HG03039 (cell line): Measurements from ENCODE around the gene METTL23.
"Not testable (repeated sequence)": the region's sequence is repeated elsewhere in the genome, so short reads cannot be mapped to it uniquely, and the experiment has no call there.

Source experiments
- ATAC-seq: cut with Tn5 transposase; IDR thresholded peaks from one replicate; pipeline ENCODE4 v1.9.1; 2021; ENCODE audit warnings: mild to moderate bottlenecking, moderate library complexity; ENCODE audit not compliant: unreplicated experiment

Gene METTL23

DNA sequence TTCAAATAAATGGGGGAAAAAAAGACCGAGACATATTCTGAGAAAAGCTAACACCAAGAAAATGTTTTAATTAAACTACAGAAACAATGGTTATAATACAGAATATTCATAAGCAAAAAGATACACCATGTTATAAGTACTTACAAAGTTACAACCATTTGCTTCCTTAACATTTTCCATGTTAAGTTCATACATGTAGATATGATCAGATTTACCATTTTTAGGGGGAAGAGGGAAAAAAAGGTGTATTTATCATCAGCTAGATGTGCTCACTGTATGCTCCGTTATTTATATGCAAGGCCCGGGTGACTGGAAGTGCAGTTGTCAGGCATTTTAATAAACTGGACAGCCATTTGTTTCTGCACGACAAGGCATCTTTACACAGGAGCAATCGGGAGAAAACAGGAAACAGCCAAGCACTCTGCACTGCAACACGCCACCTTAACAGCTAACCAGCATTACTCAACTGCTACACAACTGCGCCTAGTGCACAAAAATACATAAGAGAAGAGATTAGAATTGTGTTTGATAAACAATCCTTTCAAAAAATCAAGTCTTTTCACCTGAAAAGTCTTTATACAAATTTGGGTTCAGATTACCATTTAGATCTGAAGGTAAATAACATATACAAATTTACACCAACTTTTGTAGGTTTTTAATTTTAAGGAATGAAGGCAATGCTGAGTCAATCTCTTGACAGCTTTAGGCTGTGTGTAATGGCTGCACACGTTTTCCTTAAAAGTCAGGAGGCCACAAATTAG lies 7.6 kb downstream of the METTL23 start:
- no peak for ATAC-seq

DNA sequence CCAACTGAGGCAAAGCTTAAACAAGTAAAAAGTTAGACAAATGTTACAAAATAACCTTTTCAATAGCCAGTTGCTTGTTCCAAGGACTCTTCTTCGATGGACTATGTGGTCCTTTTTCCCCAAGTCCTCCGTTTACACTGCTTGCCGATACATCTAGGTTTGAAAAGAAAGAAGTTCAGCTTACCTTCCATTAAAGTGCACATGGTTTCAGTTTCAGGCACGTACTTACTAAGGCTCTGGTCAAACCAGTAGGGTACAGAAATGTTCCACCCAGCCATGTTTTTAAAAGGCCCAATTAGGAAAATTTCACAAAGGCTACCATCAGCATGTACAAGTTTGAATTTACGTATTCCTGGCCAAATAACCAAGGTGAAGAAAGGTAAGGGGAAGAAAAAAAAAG lies 8.4 kb downstream of the METTL23 start:
- no peak for ATAC-seq

DNA sequence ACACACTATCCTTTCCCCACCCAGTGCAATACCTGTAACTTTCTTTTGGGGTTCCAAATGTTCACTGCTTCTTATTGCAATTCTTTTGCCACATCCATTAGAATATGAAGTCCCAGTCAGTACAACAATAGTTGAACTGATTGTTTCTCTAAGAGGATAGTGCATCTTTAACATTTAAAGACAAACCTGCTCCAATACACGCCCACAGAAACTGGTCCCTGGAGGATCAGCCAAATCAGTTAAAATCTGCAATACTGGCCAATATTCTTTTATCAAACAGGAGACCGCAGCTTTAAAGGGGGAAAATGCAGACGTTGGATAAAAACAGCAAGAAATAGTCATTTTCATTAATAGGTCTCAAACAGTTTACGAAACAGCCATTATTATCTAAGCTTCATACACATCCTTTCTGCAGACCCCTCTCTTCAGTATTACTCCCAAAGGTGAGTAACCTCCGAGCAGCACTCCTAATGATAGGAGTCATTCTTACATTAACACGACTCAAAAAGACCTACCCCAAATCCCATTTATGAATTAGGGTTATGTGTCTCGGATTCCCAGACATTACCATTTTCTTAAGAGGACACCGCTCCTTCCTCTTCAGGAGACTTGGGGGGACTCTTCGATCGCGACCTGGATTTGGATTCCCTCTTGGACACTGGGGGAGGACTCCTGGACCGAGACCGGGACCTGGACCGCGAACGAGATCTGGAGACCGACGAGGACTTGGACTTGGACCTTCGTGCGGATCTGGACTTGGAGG lies 9.1 kb downstream of the METTL23 start:
- no peak for ATAC-seq

DNA sequence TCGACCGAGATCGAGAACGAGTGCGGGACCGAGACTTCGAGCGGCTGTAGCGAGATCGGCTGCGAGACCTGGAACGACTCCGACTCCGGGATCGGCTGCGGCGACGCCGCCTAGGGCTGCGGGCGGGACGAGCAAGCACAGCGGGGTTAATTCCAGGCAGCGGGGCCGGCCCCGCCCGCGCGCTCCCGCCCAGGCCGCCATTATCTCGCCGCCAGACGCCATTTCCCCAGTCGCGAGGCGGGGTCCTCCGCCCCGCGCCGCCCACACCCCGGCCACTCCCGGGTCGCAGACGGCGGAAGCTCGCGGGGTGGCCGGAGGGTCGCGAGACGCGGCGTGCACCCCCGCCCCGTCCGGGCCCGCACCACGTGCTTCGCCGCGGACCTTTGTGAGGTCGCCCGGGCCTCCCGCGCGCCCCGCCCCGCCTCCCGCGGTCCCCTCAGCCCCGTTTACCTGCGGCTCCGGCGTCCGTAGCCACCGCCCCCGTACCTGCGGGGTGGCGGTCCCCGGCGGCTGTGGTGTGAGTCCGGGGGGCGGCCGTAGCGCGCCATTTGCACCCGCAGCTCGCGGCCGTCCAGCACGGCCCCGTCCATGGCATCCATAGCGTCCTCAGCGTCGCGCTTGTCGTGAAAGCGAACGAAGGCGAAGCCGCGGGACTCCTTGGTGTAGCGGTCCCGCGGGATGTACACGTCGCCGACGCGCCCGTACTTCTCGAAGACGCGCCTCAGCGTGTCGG lies 9.9 kb downstream of the METTL23 start:
- peak; percentile 17 for ATAC-seq

DNA sequence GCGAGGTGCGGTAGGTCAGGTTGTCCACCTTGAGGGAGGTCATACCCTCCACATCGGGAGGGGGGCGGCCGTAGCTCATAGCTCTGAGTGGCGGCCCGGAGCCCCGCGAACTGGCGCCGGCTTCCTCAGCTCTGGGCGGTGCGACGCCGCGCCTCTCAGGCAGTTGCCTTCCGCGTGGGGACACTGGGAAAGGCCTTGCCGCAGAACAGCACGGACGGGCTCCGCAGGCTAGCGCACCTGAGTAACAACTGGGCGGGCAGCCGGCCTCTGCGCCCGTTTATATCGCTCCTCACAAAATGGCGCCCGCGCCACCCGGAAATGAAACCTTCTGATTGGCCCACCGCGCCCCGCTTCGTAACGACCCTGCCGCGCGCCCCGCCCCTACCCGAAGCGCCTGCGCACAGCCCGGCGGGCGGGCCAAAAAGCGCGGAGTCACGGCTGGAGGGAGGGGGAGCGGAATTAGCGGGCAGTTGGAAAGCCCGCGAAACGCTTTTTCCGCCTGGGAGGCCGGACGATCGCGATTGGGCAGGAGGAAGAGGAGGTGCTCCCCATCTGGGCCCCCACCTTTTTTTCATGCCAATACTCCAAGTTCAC lies 10.5 kb downstream of the METTL23 start, which contains the start of gene SRSF2:
SRSF2 (minus strand) TSS at position 250 of the 594 bp plus-strand sequence; CDS start at position 79, 171 bp downstream.
- peak; percentile 65 for ATAC-seq

DNA sequence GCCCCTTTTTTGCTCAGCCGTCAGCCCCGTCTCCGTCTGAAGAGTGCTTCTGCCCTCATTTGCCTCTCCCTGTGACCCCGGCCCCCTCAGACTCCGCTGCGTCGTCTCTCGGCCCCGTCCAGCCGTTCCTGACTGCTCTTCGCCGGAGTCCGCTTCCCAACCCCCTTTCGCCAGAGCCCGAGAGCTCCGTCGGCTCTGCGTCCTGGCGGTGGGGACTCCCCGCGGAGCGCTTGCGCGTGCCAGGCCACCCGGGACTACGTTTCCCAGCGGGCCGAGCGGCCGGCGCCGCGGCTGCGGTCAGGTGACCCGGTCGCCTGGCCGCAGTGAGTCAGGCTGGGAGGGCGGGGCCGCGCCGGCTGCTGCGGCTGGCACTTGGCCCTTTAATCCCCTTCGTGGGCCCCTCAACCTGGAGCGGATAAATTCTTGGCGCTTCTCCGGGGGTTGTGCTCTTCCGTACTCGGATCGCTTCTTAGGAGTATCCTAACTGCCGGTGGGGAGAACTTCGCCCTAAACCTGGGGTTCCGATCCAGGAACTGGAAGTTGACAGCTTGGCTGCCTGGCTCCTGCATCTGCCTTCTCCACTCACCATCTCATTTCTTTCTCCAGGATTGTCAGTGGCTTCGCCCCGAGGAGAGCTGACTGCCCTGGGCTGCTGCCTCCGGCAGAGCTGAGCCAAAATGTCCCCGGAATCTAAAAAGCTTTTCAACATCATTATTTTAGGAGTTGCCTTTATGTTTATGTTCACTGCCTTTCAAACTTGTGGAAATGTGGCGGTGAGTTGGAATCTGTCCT lies 11.2 kb downstream of the METTL23 start, which contains the start of gene MFSD11:
MFSD11 (plus strand) TSS at position 444 of the 792 bp plus-strand sequence; CDS start at position 678, 234 bp downstream.
- ATAC-seq = peak; percentile 45

DNA sequence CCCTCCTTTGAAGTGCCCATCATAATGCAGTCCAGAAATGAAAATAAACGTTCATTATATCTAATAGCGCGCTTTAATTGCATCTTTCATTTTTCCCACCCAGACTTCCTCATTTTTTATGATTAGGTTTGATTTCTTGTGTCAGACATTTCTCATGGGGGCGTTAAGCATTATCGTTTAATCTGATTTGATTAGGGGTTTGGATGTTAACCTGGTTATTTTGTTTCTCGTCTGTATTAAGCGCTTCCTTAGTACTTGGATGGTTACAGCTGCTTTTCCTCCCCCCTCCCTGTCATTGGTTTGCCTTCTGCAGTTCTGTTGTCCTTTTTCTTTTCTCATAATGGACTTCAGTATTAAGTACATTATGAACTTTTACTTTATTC lies 11.8 kb downstream of the METTL23 start:
- ATAC-seq = no peak

DNA sequence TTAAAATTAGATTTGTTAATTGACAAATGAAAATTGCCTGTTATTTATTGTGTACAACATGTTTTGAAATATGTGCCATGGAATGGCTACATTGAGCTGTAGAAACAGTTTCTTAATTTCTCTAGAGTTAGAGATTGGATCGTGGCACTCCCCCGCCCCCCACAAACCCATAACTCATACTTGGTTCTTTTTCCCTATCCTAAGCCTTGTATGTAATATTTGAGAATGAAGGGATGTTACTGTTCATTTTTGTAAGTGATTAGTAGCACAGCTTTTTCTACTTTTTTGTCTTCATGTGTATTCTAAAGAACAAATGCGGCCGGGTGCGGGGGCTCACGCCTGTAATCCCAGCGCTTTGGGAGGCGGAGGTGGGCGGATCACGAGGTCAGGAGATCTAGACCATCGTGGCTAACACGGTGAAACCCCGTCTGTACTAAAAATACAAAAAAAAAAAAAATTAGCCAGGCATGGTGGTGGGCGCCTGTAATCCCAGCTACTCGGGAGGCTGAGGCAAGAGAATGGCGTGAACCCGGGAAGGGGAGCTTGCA lies 13.0 kb downstream of the METTL23 start:
- ATAC-seq = not testable (repeated sequence)

DNA sequence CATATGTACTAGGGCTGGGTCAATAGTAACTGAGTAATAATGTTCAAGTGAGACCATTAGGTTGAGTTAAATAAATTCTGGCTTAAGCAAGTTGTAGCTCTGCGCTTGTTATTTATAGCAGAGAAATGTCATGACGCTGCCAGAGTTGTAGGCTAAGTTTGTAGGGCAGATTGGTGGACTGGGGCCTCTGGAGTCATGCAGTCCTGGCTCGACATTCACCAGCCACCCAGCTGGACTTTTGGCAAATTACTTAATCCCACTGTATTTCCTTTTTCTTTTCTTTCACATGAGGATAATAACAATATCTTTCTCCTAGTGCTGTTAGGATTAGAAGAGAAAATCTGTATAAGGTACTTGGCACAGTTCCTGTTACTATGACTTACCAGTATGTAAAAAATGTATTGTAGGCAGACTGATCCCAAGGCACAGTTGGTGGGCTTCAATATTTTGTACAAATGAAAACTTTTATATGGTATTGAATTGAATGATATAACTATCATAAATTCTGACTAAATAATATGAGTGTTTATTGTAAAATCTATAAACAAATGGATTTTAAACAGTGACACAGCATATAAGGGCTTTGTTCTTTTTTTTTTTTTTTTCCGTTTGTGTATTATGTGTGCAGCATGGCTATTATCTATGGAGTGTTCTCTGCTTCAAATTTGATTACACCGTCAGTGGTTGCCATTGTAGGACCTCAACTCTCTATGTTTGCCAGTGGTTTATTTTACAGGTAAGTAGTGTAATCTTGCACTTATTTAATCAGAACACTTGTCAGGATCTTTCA lies 13.9 kb downstream of the METTL23 start:
- ATAC-seq = no peak

DNA sequence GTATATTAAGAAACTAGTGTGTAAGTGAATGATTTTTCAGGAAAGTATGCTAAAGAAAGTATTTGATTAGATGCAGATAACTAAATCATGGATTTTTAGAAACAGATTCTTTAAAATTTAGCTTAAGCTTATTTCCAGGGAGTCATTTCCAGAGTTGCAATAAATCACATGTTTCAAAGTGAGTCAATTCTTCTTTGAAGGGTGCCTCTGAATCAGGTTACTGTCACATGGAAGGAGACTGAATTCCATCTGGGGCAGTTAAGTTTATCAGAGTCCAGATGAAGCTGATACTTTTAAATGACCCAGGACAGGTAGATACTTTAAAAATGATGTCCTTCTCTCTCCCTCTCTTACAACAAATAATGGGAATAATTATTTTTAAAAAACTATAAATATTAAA lies 16.3 kb downstream of the METTL23 start:
- no peak for ATAC-seq

DNA sequence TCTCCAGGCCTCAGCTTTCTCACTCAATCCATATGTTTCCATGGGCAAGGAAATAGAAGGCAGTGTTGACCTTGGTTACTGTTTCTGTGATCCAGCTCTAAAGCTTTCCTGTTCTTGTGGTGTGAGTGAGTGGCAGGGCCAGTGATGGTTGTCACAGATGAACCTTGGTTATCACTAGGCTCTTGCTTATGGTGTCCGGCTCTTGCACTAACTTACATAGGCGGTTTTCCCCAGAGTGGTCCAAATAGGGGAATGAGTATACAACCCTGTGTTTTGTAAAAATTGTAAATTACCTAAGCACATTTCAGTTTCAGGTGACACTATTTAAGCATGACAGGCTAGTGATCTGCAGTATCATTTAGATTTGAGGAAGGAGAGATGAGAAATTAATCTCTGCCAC lies 18.1 kb downstream of the METTL23 start:
- ATAC-seq = no peak

DNA sequence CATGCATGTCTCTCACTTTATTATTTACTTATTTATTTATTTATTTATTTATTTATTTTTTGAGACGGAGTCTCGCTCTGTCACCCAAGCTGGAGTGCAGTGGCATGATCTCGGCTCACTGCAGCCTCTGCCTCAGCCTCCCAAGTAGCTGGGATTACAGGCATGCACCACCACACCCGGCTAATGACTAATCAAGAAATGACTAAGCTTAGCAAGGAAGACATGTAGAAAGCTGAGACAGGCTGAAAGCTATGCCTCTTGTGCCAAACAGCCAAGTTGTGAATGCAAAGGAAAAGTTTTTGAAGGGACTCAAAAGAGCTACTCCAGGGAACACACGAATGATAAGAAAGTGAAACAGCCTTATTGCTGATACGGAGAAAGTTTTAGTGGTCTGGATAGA lies 19.1 kb downstream of the METTL23 start:
- not testable (repeated sequence) for ATAC-seq

DNA sequence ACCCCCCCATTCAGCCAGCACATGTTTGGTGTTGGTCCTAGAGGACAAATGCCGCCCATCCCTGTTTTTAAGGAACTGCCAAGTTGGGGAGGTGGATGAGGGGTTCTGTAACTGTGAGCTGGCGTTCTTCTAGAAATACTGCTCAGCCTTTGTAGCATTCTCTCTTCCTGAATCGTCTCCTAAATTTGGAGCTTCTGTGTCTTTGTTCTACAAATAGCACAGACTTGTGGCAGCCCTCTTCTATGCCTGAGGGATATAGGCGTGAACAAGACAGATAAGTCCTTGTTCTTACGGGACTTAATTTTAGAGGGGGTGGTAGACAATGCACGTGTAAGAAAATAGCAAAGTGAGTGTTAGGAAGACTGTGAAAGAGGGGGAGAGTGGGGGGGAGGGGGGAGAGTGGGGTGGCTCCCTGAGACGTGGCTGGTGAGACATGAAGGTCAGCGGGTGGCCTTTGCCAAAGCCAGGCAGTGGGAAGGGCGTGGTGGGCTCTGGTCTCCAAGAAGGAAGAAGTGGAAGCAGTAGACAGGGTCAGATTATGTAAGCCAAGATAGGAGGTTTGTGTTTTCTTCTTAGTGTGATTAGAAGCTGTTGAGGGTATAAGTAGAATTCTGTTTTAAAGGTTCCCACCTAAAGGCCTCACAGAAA lies 21.2 kb downstream of the METTL23 start:
- no peak for ATAC-seq

DNA sequence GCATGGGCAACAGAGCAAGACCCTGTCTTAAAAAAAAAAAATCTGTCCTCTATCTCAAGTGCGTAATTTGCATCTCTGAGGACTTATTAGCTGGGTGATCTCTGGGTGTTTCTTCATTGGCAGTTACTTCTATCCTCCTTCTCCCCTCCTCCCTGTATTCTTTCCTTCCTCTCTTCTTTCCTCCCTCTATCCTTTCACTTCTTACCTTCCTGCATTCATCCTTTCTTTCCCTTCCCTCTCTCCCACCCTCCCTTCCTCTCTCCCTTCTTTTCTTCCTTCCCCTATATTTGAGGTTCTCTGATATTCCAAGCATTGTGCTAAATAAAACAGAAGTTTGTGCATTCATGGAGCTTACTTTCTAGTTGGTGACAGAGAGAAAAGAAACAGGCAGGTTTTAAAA lies 22.0 kb downstream of the METTL23 start:
- no peak for ATAC-seq

DNA sequence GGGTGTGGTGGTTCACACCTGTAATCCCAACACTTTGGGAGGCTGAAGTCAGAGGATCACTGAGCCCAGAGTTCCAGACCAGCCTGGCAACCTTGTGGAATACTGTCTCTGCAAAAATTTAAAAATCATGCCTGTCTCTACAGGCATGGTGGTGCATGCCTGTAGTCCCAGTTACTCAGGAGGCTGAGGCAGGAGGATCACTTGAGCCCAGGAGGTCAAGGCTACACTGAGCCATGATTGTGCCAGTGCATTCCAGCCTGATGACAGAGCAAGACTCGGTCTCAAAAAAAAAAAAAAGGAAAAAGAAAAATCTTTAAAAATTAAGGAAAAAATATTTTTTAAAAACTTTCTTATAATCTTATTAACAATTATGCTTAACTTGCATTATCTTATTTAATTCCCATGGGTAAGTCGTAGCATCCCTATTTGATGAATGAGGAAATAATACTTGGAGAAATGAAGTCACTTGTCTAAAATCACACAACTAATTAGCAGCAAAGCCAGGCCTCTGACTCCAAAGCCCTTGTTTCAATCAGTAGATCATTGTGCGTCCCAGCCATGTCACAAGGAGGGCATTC lies 24.9 kb downstream of the METTL23 start:
- no peak for ATAC-seq

DNA sequence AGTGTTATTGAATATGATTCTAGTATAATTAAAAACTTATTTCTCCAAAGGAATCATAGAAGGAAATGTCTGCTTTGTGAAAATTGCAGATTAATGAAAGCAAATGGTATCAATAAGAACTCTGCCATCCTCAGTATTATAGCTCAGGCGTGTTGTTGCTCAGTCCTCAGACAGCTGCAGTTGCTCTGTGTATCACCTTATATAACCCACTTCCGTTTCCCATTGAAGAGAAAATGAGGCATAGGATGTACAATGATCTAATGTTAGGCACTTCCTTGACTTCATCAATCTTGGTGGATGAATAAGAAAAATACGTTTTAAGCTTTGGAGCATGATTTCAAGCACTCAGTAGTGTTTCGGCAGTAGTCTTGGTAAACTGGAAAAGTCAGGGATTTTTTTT lies 25.4 kb downstream of the METTL23 start:
- ATAC-seq = no peak

DNA sequence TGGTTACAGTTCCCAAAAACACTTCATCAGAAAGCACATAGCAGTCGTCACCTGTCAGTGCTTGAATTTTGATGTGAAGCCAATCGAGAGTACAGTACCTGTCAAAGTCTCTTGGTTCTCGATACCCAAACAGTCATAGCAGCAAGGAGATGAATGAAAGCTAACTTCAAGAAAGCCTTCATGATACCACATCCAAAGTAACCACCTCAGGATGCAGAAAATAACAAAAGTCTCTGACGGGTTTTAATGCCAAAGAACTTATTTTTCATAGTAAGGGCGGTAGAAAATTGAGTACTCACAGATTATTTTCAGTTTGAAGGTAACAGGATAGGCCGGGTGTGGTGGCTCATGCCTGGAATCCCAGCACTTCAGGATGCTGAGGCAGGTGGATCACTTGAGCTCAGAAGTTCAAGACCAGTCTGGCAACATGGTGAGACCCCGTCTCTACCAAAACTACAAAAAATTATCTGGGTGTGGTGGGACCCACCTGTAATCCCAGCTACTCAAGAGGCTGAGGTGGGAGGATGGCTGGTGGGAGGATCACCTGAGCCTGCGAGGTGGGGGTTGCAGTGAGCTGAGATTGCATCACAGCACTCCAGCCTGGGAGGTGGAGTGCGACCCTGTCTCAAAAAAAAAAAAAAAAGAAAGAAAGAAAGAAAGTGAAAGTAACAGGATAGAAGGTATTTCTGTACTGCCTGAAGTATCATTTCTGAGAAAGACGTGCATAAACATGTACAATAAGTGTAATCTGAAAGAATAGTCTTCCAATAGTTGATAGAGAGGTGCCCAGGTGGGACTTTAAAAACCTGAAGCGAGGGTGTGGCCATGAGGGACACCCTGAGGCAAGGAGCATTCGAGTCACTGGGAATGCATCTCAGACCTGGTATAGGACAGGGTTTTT lies 26.7 kb downstream of the METTL23 start:
- ATAC-seq = no peak
